Measurements from ENCODE around the gene ANKRD40. TPM values are rescaled to one million over a fixed set of nuclear protein-coding genes. Genes with fewer than 3 reads are reported as not detected.

Gene ANKRD40
- total and polyA plus RNA-seq, 9 of the 15 experiments (the other 6 are each of a cell fraction or from before 2014, with no cell fraction given) = 9.0 to 28.9 (median 27.7) TPM

DNA sequence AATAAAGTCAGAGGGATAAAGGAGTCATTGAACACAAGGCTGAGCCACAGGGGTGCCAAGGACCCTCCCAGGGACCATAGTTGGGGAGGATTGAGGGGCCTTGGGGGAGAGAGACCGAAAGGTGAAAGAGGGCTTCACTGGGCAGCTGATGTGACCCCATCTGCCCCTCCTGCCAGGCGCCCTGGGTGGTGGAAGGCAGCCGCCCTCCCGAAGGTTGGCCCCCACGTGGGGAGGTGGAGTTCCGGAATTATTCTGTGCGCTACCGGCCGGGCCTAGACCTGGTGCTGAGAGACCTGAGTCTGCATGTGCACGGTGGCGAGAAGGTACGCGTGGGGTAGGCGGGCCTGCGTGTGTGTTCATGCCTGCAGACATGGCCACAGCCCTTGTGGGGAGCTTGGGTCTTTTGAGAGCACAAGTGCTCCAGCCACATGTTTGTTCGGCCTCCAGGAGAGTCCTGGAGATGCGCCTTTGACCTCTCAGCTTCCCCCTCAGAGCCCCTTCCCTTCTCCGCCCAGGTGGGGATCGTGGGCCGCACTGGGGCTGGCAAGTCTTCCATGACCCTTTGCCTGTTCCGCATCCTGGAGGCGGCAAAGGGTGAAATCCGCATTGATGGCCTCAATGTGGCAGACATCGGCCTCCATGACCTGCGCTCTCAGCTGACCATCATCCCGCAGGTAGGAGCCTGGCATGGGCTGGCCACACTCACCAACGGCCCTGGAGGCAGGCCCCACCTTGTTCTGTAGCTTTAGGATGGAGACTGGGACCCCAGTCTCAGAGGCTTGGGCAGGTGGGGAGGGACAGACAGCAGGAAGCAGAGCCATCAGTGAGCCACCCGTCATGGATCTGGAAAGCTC lies 24.1 kb downstream of the ANKRD40 start:
- ChIA-PET POLR2A (interaction anchor here (0.5 to 1.7 kb wide), 7 partner anchors 9 to 198 kb away, joined by 3 to 5 read pairs (median 4); no protein-coding TSS in a partner anchor), CTCF (ENCODE audit: low intra/inter-chr PET ratio) (no interaction called here)
- TF ChIP-seq FOXA3 (CRISPR knock-in tag; conservative IDR thresholded peaks at IDR 0.05 in 1 of 2, IDR thresholded peaks at IDR 0.05 in 1 of 2) (no peak), ARID1B (IDR thresholded peaks at IDR 0.05) (no peak), TBL1XR1 (IDR thresholded peaks at IDR 0.05; ENCODE audit: low read length in 2 of 2) (no peak), ADNP (tag; IDR thresholded peaks at IDR 0.05) (no peak), CCAR2 (IDR thresholded peaks at IDR 0.05; ENCODE audit: low read depth, low read length) (no peak), MAFF (IDR thresholded peaks at IDR 0.05; ENCODE audit: low read length) (no peak), ZZZ3 (IDR thresholded peaks at IDR 0.05) (no peak), NFE2L1 (tag; IDR thresholded peaks at IDR 0.05; ENCODE audit: borderline replicate concordance, low read depth) (no peak), TAF15 (IDR thresholded peaks at IDR 0.05; ENCODE audit: low read depth, low read length) (no peak), GTF2F1 (IDR thresholded peaks at IDR 0.05; ENCODE audit: low read depth, low read length) (no peak), ZNF175 (CRISPR knock-in tag; IDR thresholded peaks at IDR 0.05; ENCODE audit: low read depth) (no peak), HMG20B (CRISPR knock-in tag; IDR thresholded peaks at IDR 0.05) (no peak)
- TF ChIP-seq, protein P1, sequence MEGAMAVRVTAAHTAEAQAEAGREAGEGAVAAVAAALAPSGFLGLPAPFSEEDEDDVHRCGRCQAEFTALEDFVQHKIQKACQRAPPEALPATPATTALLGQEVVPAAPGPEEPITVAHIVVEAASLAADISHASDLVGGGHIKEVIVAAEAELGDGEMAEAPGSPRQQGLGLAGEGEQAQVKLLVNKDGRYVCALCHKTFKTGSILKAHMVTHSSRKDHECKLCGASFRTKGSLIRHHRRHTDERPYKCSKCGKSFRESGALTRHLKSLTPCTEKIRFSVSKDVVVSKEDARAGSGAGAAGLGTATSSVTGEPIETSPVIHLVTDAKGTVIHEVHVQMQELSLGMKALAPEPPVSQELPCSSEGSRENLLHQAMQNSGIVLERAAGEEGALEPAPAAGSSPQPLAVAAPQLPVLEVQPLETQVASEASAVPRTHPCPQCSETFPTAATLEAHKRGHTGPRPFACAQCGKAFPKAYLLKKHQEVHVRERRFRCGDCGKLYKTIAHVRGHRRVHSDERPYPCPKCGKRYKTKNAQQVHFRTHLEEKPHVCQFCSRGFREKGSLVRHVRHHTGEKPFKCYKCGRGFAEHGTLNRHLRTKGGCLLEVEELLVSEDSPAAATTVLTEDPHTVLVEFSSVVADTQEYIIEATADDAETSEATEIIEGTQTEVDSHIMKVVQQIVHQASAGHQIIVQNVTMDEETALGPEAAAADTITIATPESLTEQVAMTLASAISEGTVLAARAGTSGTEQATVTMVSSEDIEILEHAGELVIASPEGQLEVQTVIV (CRISPR knock-in tag; IDR thresholded peaks at IDR 0.05; ENCODE audit: borderline replicate concordance) = no peak
- no peaks in the 10 kb centered on the region for H3K79me2 ChIP-seq (ENCODE audit: control insufficient read depth, insufficient read depth, low read length)
- in situ Hi-C loops (cut with MboI) (no loop called here), intact Hi-C loops (cut with micrococcal nuclease) (loop anchor here (5.0 kb wide), 1 partner anchor 201 kb away; no protein-coding TSS in a partner anchor)
- H3K36me3 ChIP-seq (ENCODE audit: control insufficient read depth, insufficient read depth, low read length) = no peaks in the 10 kb centered on the region
- no peak for ATAC-seq
- no peaks in the 10 kb centered on the region for H3K9me1 ChIP-seq (ENCODE audit: control insufficient read depth, insufficient read depth, low read length)
- H4K20me1 ChIP-seq (replicated peaks; ENCODE audit: control insufficient read depth, insufficient read depth, low read length) = no peaks in the 10 kb centered on the region
- H3K4me2 ChIP-seq (ENCODE audit: insufficient read depth, low read length) = no peak overlapping the region
- no peak overlapping the region for H2AFZ ChIP-seq (ENCODE audit: low read depth, low read length)
- no TSS peak for BruUV-seq (replicated peaks)
- H3K4me1 ChIP-seq (replicated peaks in 1 of 2; ENCODE audit: control insufficient read depth in 2 of 2, insufficient read depth in 2 of 2, low read length in 2 of 2) = peaks cover 4 to 16% of the 10 kb centered on the region in 2 experiments; a peak in 3 of 5 replicates
- H3K4me3 ChIP-seq = no peak overlapping the region
- FAIRE-seq = no peak
- H3K9me3 ChIP-seq (replicated peaks; ENCODE audit: control insufficient read depth, insufficient read depth, low read depth, low read length) = no peaks in the 10 kb centered on the region
- H3K9ac ChIP-seq (ENCODE audit: insufficient read depth in 1 of 2, low read depth in 2 of 2, low read length in 2 of 2) = no peak overlapping the region
- WGBS (ENCODE audit: insufficient coverage, low coverage, missing lambda C conversion rate) = 64% methylated on average over 20 of the region's 28 CpGs
- H3K27ac ChIP-seq (ENCODE audit: extremely low read depth, low read depth, low read length) = no peak overlapping the region
- H3K27me3 ChIP-seq (ENCODE audit: control insufficient read depth in 2 of 2, insufficient read depth in 2 of 2, low read length in 2 of 2) = peaks cover 2 to 16% of the 10 kb centered on the region in 2 experiments; a peak in 3 of 5 replicates
- no peak for DNase-seq (ENCODE audit: extremely low read depth in 1 of 4, low spot score in 3 of 4)
